Brain microvascular endothelial cell (primary cell): ENCODE results near the gene REG4.

Source experiments
- DNase-seq: peaks from one replicate; pipeline ENCODE4 v3.0.0-alpha.2; 2020
- H3K27ac ChIP-seq: fragments of 250-450 bp; sonication (Bioruptor Pico); 2 replicates; pipeline ENCODE4 v1.5.1; 2020; ENCODE audit warnings: mild to moderate bottlenecking, moderate library complexity
- H3K27me3 ChIP-seq: fragments of 250-450 bp; sonication (Bioruptor Pico); replicated peaks from 2 replicates; pipeline ENCODE4 v1.5.1; 2020; ENCODE audit warnings: mild to moderate bottlenecking
- H3K36me3 ChIP-seq: fragments of 250-450 bp; sonication (Bioruptor Pico); replicated peaks from 2 replicates; pipeline ENCODE4 v1.5.1; 2020; ENCODE audit warnings: mild to moderate bottlenecking
- H3K4me3 ChIP-seq: 2 replicates; pipeline ENCODE4 v1.5.1; 2011; ENCODE audit warnings: low read depth, mild to moderate bottlenecking, control low read depth, low read length, moderate library complexity
- CTCF ChIP-seq: IDR thresholded peaks from 2 replicates; pipeline ENCODE4 v1.5.1; 2011; ENCODE audit warnings: low read depth, mild to moderate bottlenecking, moderate library complexity, low read length, control low read depth, inconsistent platforms; ENCODE audit errors: missing control alignments
- in situ Hi-C: cut with HindIII; loops from 2 replicates; pipeline ENCODE4 v1.10.0; 2017; ENCODE audit warnings: low sequenced_read_pairs, low pct_ligation_motif_present

The REG4 gene

GRCh38 chr1:119828266-119828665 lies 17.0 kb upstream of the REG4 start:
- Histone ChIP-seq H3K27ac (no peak overlapping the region), H3K4me3 (no peak overlapping the region), H3K36me3 (no peaks in the 10 kb centered on the region), H3K27me3 (no peaks in the 10 kb centered on the region)
- in situ Hi-C loops: no loop called here
- DNase-seq: no peak
- TF ChIP-seq CTCF: no peak

- peak; percentile 61 for TF ChIP-seq CTCF
- H3K27ac ChIP-seq: no peak overlapping the region
- no peaks in the 10 kb centered on the region for H3K36me3 ChIP-seq
- in situ Hi-C loops: no loop called here
- no peak overlapping the region for H3K4me3 ChIP-seq
- no peak for DNase-seq
- no peaks in the 10 kb centered on the region for H3K27me3 ChIP-seq
These were observed 15.8 kb upstream of the REG4 start for GRCh38 chr1:119827010-119827409.

GRCh38 chr1:119822406-119822805 lies 11.1 kb upstream of the REG4 start:
- no peak overlapping the region for H3K27ac ChIP-seq
- in situ Hi-C loops: no loop called here
- no peak for TF ChIP-seq CTCF
- H3K27me3 ChIP-seq: no peaks in the 10 kb centered on the region
- no peak overlapping the region for H3K4me3 ChIP-seq
- no peaks in the 10 kb centered on the region for H3K36me3 ChIP-seq
- no peak for DNase-seq

GRCh38 chr1:119818181-119818580 lies 6.9 kb upstream of the REG4 start:
- no peaks in the 10 kb centered on the region for H3K27me3 ChIP-seq
- in situ Hi-C loops: no loop called here
- no peak for DNase-seq
- H3K36me3 ChIP-seq: no peaks in the 10 kb centered on the region
- no peak overlapping the region for H3K4me3 ChIP-seq
- no peak for TF ChIP-seq CTCF
- H3K27ac ChIP-seq: no peak overlapping the region

GRCh38 chr1:119816407-119816806 lies 5.1 kb upstream of the REG4 start:
- DNase-seq: peak; percentile 6
- no peak overlapping the region for H3K27ac ChIP-seq
- no peak overlapping the region for H3K4me3 ChIP-seq
- TF ChIP-seq CTCF: no peak
- H3K27me3 ChIP-seq: no peaks in the 10 kb centered on the region
- in situ Hi-C loops: no loop called here
- H3K36me3 ChIP-seq: no peaks in the 10 kb centered on the region

GRCh38 chr1:119815928-119816327 lies 4.7 kb upstream of the REG4 start:
- no peaks in the 10 kb centered on the region for H3K27me3 ChIP-seq
- in situ Hi-C loops: no loop called here
- H3K27ac ChIP-seq: no peak overlapping the region
- H3K4me3 ChIP-seq: no peak overlapping the region
- H3K36me3 ChIP-seq: no peaks in the 10 kb centered on the region
- no peak for TF ChIP-seq CTCF
- no peak for DNase-seq
